Mesendoderm (in vitro differentiated cells): Measurements from ENCODE around the gene CFAP61.

ENCODE experiments used
- DNase-seq: peaks from one replicate; pipeline ENCODE4 v3.0.0; 2013
- H2AK5ac ChIP-seq: 2 replicates; pipeline ENCODE4 v1.6.1; 2013; ENCODE audit warnings: low read length, inconsistent platforms
- H2BK120ac ChIP-seq: 2 replicates; pipeline ENCODE4 v1.6.1; 2013; ENCODE audit warnings: low read depth, mild to moderate bottlenecking, low read length, moderate library complexity, mixed read lengths
- H2BK15ac ChIP-seq: replicated peaks from 2 replicates; pipeline ENCODE4 v1.6.1; 2013; ENCODE audit warnings: low read depth, mild to moderate bottlenecking, moderate library complexity
- H2BK5ac ChIP-seq: 2 replicates; pipeline ENCODE4 v1.6.1; 2013; ENCODE audit warnings: low read length, inconsistent platforms
- H3K18ac ChIP-seq: 2 replicates; pipeline ENCODE4 v1.6.1; 2013; ENCODE audit warnings: mild to moderate bottlenecking, low read length, mixed read lengths
- H3K23ac ChIP-seq: one replicate; pipeline ENCODE4 v1.6.1; 2013; ENCODE audit warnings: low read length
- H3K27ac ChIP-seq: 2 replicates; pipeline ENCODE4 v1.5.1; 2013; ENCODE audit warnings: low read depth, mild to moderate bottlenecking, inconsistent platforms, low read length, moderate library complexity
- H3K27me3 ChIP-seq: 2 replicates; pipeline ENCODE4 v1.6.1; 2013; ENCODE audit warnings: low read length, control low read depth, mild to moderate bottlenecking, inconsistent platforms; ENCODE audit not compliant: insufficient read depth, poor library complexity
- H3K36me3 ChIP-seq: 2 replicates; pipeline ENCODE4 v1.6.1; 2013; ENCODE audit warnings: low read length, inconsistent platforms; ENCODE audit not compliant: control insufficient read depth, insufficient read depth
- H3K4ac ChIP-seq: one replicate; pipeline ENCODE4 v1.6.1; 2013; ENCODE audit warnings: low read depth, mild to moderate bottlenecking, low read length, moderate library complexity
- H3K4me1 ChIP-seq: 2 replicates; pipeline ENCODE4 v1.6.1; 2013; ENCODE audit warnings: low read depth, low read length, inconsistent platforms; ENCODE audit not compliant: control insufficient read depth
- H3K4me2 ChIP-seq: 2 replicates; pipeline ENCODE4 v1.6.1; 2013; ENCODE audit warnings: low read length
- H3K4me3 ChIP-seq: 2 replicates; pipeline ENCODE4 v1.5.1; 2013; ENCODE audit warnings: mild to moderate bottlenecking, low read length
- H3K56ac ChIP-seq: one replicate; pipeline ENCODE4 v1.6.1; 2013; ENCODE audit warnings: low read length
- H3K79me1 ChIP-seq: 2 replicates; pipeline ENCODE4 v1.6.1; 2013; ENCODE audit warnings: low read length, inconsistent platforms
- H3K79me2 ChIP-seq: 2 replicates; pipeline ENCODE4 v1.6.1; 2013; ENCODE audit warnings: mild to moderate bottlenecking, low read length; ENCODE audit not compliant: control insufficient read depth, insufficient read depth
- H3K9ac ChIP-seq: 2 replicates; pipeline ENCODE4 v1.6.1; 2013; ENCODE audit warnings: low read length, inconsistent platforms
- H4K5ac ChIP-seq: one replicate; pipeline ENCODE4 v1.6.1; 2013; ENCODE audit warnings: low read length
- H4K8ac ChIP-seq: one replicate; pipeline ENCODE4 v1.6.1; 2013; ENCODE audit warnings: low read depth, mild to moderate bottlenecking, control low read depth, low read length, moderate library complexity
- WGBS: extraction: QIAGEN DNeasy Blood & Tissue Kit; methylation state at CpG from one replicate; pipeline ENCODE4 v1.1.7; 2013; ENCODE audit warnings: low lambda C conversion rate, missing lambda C conversion rate; ENCODE audit not compliant: insufficient coverage; ENCODE audit errors: extremely low coverage; 5-methylcytosine and 5-hydroxymethylcytosine counted together

The CFAP61 gene

GRCh38 chr20:20391766-20392165, 339.4 kb downstream of the CFAP61 start:
- no peak overlapping the region for H2BK5ac ChIP-seq
- no peak overlapping the region for H3K9ac ChIP-seq
- no peaks in the 10 kb centered on the region for H3K27me3 ChIP-seq
- H4K8ac ChIP-seq = no peak overlapping the region
- H3K4ac ChIP-seq = no peak overlapping the region
- H4K5ac ChIP-seq = no peak overlapping the region
- no peaks in the 10 kb centered on the region for H3K36me3 ChIP-seq
- WGBS = no CpG with 5 or more reads among the region's 13 CpGs
- H3K27ac ChIP-seq = no peak overlapping the region
- H3K4me3 ChIP-seq = no peak overlapping the region
- no peak overlapping the region for H3K4me2 ChIP-seq
- H2BK15ac ChIP-seq = no peak overlapping the region
- H3K18ac ChIP-seq = no peak overlapping the region
- no peak overlapping the region for H3K56ac ChIP-seq
- H3K79me1 ChIP-seq = no peaks in the 10 kb centered on the region
- H3K4me1 ChIP-seq = no peaks in the 10 kb centered on the region
- H3K79me2 ChIP-seq = no peaks in the 10 kb centered on the region
- no peak overlapping the region for H3K23ac ChIP-seq
- no peak for DNase-seq
- H2AK5ac ChIP-seq = no peak overlapping the region
- no peak overlapping the region for H2BK120ac ChIP-seq

- H2AK5ac ChIP-seq = no peak overlapping the region
- no peak overlapping the region for H3K4me3 ChIP-seq
Observed at GRCh38 chr20:20393207-20394120, 341.1 kb downstream of the CFAP61 start.

GRCh38 chr20:20395087-20395486, 342.8 kb downstream of the CFAP61 start:
- Histone ChIP-seq H3K23ac (no peak overlapping the region), H2BK120ac (no peak overlapping the region), H4K8ac (no peak overlapping the region), H3K27me3 (no peaks in the 10 kb centered on the region), H3K27ac (no peak overlapping the region), H3K36me3 (no peaks in the 10 kb centered on the region), H3K4ac (no peak overlapping the region), H3K79me1 (no peaks in the 10 kb centered on the region), H3K4me3 (no peak overlapping the region), H3K4me2 (no peak overlapping the region), H3K9ac (no peak overlapping the region), H3K4me1 (no peaks in the 10 kb centered on the region), H2AK5ac (no peak overlapping the region), H2BK5ac (no peak overlapping the region), H3K79me2 (no peaks in the 10 kb centered on the region), H4K5ac (no peak overlapping the region), H2BK15ac (no peak overlapping the region), H3K56ac (no peak overlapping the region), H3K18ac (no peak overlapping the region)
- WGBS = no CpG with 5 or more reads among the region's 12 CpGs
- no peak for DNase-seq

More at GRCh38 chr20:20393207-20394120, 341.1 kb downstream of the CFAP61 start:
- no peak for DNase-seq
- WGBS = no CpG with 5 or more reads among the region's 20 CpGs
- H3K4ac ChIP-seq = no peak overlapping the region
- H3K18ac ChIP-seq = no peak overlapping the region
- no peak overlapping the region for H3K9ac ChIP-seq
- H3K79me1 ChIP-seq = no peaks in the 10 kb centered on the region
- H3K36me3 ChIP-seq = no peaks in the 10 kb centered on the region
- H4K8ac ChIP-seq = no peak overlapping the region
- H3K4me1 ChIP-seq = no peaks in the 10 kb centered on the region
- H2BK15ac ChIP-seq = no peak overlapping the region
- H2BK5ac ChIP-seq = no peak overlapping the region
- H3K79me2 ChIP-seq = no peaks in the 10 kb centered on the region
- H3K4me2 ChIP-seq = no peak overlapping the region
- no peak overlapping the region for H3K27ac ChIP-seq
- H3K27me3 ChIP-seq = no peaks in the 10 kb centered on the region
- H4K5ac ChIP-seq = no peak overlapping the region
- H3K23ac ChIP-seq = no peak overlapping the region
- H3K56ac ChIP-seq = no peak overlapping the region
- no peak overlapping the region for H2BK120ac ChIP-seq

- H3K23ac ChIP-seq = no peak overlapping the region
- no peak overlapping the region for H2BK120ac ChIP-seq
- no peak overlapping the region for H2AK5ac ChIP-seq
- no CpG with 5 or more reads among the region's 29 CpGs for WGBS
- no peaks in the 10 kb centered on the region for H3K79me1 ChIP-seq
- no peaks in the 10 kb centered on the region for H3K27me3 ChIP-seq
- no peak overlapping the region for H3K27ac ChIP-seq
- H2BK15ac ChIP-seq = no peak overlapping the region
- no peak for DNase-seq
- H2BK5ac ChIP-seq = no peak overlapping the region
- H4K8ac ChIP-seq = no peak overlapping the region
- H4K5ac ChIP-seq = no peak overlapping the region
- H3K18ac ChIP-seq = no peak overlapping the region
- H3K9ac ChIP-seq = no peak overlapping the region
- H3K4me3 ChIP-seq = no peak overlapping the region
- no peaks in the 10 kb centered on the region for H3K79me2 ChIP-seq
- H3K4me2 ChIP-seq = no peak overlapping the region
- H3K4me1 ChIP-seq = no peaks in the 10 kb centered on the region
- no peak overlapping the region for H3K56ac ChIP-seq
- no peaks in the 10 kb centered on the region for H3K36me3 ChIP-seq
- H3K4ac ChIP-seq = no peak overlapping the region
Observed at GRCh38 chr20:20395903-20396568, 343.7 kb downstream of the CFAP61 start.

- WGBS = no CpG with 5 or more reads among the region's 3 CpGs
- no peak overlapping the region for H3K27ac ChIP-seq
- no peak overlapping the region for H4K5ac ChIP-seq
Observed at GRCh38 chr20:20396794-20397193, 344.5 kb downstream of the CFAP61 start.

More at GRCh38 chr20:20396794-20397193, 344.5 kb downstream of the CFAP61 start:
- H3K18ac ChIP-seq = no peak overlapping the region
- H3K4ac ChIP-seq = no peak overlapping the region
- H3K36me3 ChIP-seq = no peaks in the 10 kb centered on the region
- no peak overlapping the region for H3K56ac ChIP-seq
- no peaks in the 10 kb centered on the region for H3K4me1 ChIP-seq
- no peak overlapping the region for H2AK5ac ChIP-seq
- no peak overlapping the region for H2BK120ac ChIP-seq
- H3K27me3 ChIP-seq = no peaks in the 10 kb centered on the region
- H3K23ac ChIP-seq = no peak overlapping the region
- H3K79me1 ChIP-seq = no peaks in the 10 kb centered on the region
- no peak for DNase-seq
- no peak overlapping the region for H3K9ac ChIP-seq
- no peak overlapping the region for H4K8ac ChIP-seq
- H3K79me2 ChIP-seq = no peaks in the 10 kb centered on the region
- H3K4me2 ChIP-seq = no peak overlapping the region
- no peak overlapping the region for H3K4me3 ChIP-seq
- H2BK15ac ChIP-seq = no peak overlapping the region
- H2BK5ac ChIP-seq = no peak overlapping the region
